Vagina (tissue), 2 donors: ENCODE results near the gene PRSS38.

Experiments used
- CTCF ChIP-seq, 3 experiments: fragments of 450-650 bp in 2 of 3; fragments of 200-600 bp in 1 of 3; sonication (generic) in 1 of 3; IDR thresholded peaks; one replicate each; pipeline ENCODE4 v1.5.1; 2017 to 2019; ENCODE audit warnings: antibody characterized with exemption in 3 of 3, mild to moderate bottlenecking in 2 of 3, moderate library complexity in 2 of 3
- POLR2A ChIP-seq, 2 donors: fragments of 450-650 bp; IDR thresholded peaks; one replicate each; pipeline ENCODE4 v1.6.1; 2017; ENCODE audit warnings: antibody characterized with exemption in 2 of 2, mild to moderate bottlenecking in 2 of 2, moderate library complexity in 2 of 2
- POLR2AphosphoS5 ChIP-seq, 2 donors: sonication (generic); formaldehyde crosslinking; IDR thresholded peaks; one replicate each; pipeline ENCODE4 v1.9.0; 2017; ENCODE audit warnings: antibody characterized with exemption in 2 of 2, mild to moderate bottlenecking in 2 of 2, low read depth in 1 of 2; ENCODE audit not compliant: insufficient read depth in 1 of 2

GRCh38 chr1:227781314-227781930 is 34.1 kb upstream of the PRSS38 start:
- TF ChIP-seq POLR2A (IDR thresholded peaks at IDR 0.05): no peak
- no peak for TF ChIP-seq CTCF (IDR thresholded peaks at IDR 0.05)
- no peak for TF ChIP-seq POLR2AphosphoS5 (IDR thresholded peaks at IDR 0.05; ENCODE audit: insufficient read depth in 1 of 2, low read depth in 1 of 2)
